ENCODE results near the gene SASH3.

The SASH3 gene

DNA sequence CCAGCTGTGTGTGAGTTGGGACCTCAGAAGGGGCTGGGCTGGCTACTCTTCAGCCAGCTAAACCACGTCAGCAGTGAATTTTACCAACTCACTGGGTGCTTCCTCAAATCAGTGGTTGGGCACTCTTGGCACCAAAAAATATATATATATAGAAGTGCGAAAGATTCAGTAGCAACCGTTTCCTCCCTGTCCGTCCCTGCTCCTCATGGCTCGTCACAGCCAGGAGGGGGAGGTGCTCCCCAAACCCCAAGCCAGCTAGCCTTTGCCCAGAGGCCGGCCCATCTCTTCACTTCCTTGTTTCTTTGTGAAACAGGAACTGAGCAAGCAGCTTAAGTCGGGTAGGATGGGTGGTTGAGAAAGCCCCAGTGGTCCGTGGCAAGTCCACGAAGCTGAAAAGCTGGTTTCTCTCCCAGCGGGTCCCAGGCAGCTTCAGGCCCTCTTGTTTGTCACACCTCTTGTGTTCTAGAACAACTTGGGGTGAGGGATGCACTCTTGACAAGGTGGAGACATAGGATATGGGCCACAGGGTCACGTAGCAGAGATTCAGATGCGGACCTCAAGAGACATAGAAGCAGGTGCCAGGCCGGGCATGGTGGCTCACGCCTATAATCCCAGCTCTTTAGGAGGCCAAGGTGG lies 6.8 kb upstream of the SASH3 start:
- no peak for ATAC-seq
- no peak for TF ChIP-seq ZNF70 (CRISPR knock-in tag; IDR thresholded peaks at IDR 0.05)
- no peak for TF ChIP-seq PPARA (CRISPR knock-in tag; IDR thresholded peaks at IDR 0.05; ENCODE audit: borderline replicate concordance)
- no peak for TF ChIP-seq TOX (CRISPR knock-in tag; IDR thresholded peaks at IDR 0.05; ENCODE audit: borderline replicate concordance)
- no peak for TF ChIP-seq SNAI2 (CRISPR knock-in tag; IDR thresholded peaks at IDR 0.05)
- no peak for TF ChIP-seq ISL1 (CRISPR knock-in tag; IDR thresholded peaks at IDR 0.05)

DNA sequence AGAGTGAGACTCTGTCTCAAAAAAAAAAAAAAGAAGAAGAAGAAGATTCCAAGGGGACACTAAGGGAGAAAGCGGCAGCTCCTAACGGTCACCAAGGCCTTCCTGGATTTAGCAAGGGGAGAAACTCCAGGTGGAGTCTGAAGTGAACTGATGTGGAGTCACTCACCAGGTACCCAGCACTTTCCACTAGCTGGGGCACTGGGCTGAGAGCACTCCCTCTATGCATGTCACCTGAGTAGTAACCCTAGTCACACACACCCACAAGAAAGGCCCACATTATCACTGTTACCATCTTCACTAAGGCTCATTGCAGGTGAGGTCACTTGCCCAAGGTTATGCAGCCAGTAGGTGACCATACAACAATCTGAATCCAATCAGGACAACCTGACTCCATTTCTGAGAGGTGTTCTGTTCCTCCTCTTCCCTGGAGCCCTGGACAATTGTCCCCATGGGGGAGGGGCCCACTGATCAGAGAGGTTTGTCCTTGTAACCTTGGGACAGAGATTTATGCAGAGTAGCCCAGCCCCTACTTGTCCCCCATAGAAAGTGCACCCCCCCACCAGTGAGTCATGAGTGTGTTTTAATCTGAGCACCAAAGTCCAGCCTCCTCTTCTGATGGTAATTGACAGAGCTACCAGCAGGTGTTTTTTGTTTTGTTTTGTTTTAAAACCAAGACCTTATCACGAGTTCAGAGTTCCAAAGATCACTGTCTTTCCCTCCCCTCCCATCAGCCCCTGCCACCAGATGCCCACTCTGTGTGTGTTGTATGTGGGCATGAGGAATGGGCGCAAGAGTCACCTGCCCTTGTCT lies 5.9 kb upstream of the SASH3 start:
- TF ChIP-seq ESRRG (CRISPR knock-in tag; IDR thresholded peaks at IDR 0.05) = no peak
- no peak for TF ChIP-seq BACH2 (CRISPR knock-in tag; IDR thresholded peaks at IDR 0.05; ENCODE audit: borderline replicate concordance)
- no peak for TF ChIP-seq CSDC2 (CRISPR knock-in tag; IDR thresholded peaks at IDR 0.05)
- no peak for TF ChIP-seq RARB (CRISPR knock-in tag; IDR thresholded peaks at IDR 0.05)
- TF ChIP-seq ZFP3 (CRISPR knock-in tag; IDR thresholded peaks at IDR 0.05) = no peak
- ATAC-seq = no peak

DNA sequence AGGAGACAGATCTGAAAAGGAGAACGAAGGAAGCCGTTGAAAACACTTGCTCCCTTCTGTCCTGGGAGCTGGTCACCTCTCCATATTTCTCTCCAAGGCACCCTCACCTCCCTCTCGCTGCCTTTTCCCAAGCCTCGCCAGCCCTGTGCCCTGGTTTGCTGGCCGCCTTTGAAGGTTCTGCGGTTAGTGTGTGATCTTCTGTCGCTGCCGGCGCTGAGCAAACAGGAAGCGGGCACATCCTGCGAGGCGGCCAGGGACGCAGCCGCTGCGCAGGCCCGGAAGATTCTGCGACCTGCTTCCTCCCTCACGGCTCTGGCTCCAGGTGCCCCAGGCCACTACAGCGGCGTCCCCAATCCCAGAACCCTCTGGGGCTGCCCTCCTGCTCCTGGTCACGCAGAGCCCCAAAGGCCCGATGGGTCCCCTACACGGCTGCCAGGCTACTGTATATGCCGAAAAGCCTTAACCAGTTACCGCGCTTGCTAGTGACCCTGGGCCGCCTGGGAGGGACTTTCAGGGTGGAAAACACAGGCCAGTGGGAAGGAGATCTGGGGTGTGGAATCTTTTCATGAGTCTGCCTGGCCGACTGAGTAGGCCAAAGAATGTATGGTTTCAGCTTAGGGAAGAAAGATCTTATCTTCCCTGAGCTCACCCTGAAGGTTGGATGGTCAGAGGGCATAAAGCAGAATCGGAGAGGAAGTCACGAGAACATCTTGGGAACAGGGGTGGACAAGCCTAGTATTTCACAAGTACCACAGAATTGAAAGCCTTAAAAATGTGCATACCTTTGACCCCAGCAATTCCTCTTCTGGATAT lies 2.3 kb upstream of the SASH3 start:
- TF ChIP-seq PPARA (CRISPR knock-in tag; IDR thresholded peaks at IDR 0.05; ENCODE audit: borderline replicate concordance) = no peak
- TF ChIP-seq TCF4 (CRISPR knock-in tag; IDR thresholded peaks at IDR 0.05; ENCODE audit: borderline replicate concordance) = no peak
- no peak for TF ChIP-seq ZNF8 (CRISPR knock-in tag; IDR thresholded peaks at IDR 0.05)
- TF ChIP-seq, protein P1, sequence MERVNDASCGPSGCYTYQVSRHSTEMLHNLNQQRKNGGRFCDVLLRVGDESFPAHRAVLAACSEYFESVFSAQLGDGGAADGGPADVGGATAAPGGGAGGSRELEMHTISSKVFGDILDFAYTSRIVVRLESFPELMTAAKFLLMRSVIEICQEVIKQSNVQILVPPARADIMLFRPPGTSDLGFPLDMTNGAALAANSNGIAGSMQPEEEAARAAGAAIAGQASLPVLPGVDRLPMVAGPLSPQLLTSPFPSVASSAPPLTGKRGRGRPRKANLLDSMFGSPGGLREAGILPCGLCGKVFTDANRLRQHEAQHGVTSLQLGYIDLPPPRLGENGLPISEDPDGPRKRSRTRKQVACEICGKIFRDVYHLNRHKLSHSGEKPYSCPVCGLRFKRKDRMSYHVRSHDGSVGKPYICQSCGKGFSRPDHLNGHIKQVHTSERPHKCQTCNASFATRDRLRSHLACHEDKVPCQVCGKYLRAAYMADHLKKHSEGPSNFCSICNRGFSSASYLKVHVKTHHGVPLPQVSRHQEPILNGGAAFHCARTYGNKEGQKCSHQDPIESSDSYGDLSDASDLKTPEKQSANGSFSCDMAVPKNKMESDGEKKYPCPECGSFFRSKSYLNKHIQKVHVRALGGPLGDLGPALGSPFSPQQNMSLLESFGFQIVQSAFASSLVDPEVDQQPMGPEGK (CRISPR knock-in tag; IDR thresholded peaks at IDR 0.05; ENCODE audit: borderline replicate concordance) = no peak
- no peak for TF ChIP-seq GLIS3 (CRISPR knock-in tag; IDR thresholded peaks at IDR 0.05)
- TF ChIP-seq ZC3H10 (CRISPR knock-in tag; IDR thresholded peaks at IDR 0.05) = no peak
- no peak for TF ChIP-seq ZFP30 (CRISPR knock-in tag; IDR thresholded peaks at IDR 0.05)
- no peak for TF ChIP-seq CSDC2 (CRISPR knock-in tag; IDR thresholded peaks at IDR 0.05)
- ATAC-seq = no peak

DNA sequence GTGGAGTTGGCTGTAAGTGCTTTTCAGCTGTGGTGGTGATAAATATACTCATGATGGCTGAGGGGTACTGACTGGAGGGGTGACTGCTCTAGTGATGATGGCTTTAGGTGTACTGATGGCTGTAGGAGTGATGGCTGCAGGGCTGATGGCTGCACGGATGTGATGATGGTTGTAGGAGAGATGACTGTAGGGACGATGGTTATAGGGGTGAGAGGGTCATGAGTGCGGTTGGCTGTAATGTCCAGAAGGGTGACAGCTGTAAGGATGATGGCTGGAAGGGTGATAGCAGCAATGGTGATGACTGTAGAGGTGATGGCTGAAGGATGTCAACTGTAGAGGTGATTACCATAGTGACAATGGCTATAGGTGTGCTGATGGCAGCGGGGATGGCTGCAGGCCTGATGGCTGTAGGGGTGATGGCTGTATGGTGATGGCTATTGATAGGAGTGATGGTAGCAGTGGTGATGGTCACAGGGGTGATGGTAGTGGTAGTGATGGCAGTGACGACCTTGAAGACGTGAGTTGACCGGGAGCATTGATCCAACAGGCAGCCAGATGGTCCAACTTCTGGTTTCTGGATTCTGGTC lies 570 bp upstream of the SASH3 start:
- ATAC-seq = no peak
- TF ChIP-seq SNAI2 (CRISPR knock-in tag; IDR thresholded peaks at IDR 0.05) = no peak
- TF ChIP-seq CSDC2 (CRISPR knock-in tag; IDR thresholded peaks at IDR 0.05) = no peak
- no peak for TF ChIP-seq BACH2 (CRISPR knock-in tag; IDR thresholded peaks at IDR 0.05; ENCODE audit: borderline replicate concordance)

DNA sequence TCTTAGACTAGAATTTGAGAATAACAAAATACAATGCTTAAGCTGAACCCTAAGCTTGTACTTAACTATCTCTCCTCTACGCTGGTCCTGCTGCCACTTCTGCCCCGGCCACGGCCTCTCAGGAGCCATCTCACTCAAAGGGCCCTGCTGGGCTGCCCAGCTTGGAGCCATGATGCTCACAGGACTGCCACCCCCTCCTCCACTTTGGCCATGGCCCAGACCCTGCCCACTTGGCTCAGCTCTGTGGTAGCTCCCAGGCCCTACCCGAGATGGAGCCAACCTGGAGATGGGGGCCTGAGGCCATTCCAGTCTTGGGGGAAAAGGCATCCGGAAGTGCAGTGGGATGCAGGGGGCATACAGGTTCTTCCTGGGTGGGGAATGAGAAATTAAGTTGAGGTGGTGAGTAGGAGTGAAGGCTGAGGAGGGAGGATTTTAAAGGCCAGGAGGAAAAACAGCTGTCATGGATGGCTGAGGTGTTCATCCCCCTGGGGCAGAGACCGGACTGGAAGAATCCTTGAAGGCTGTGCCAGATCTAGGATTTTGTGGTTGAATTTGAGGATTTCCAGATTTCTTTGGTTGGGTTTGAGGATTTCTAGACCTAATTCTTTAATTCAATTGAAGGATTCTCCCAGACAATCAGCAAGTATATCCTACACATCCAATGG lies 824 bp downstream of the SASH3 start:
- no peak for ATAC-seq
- TF ChIP-seq, protein P2, sequence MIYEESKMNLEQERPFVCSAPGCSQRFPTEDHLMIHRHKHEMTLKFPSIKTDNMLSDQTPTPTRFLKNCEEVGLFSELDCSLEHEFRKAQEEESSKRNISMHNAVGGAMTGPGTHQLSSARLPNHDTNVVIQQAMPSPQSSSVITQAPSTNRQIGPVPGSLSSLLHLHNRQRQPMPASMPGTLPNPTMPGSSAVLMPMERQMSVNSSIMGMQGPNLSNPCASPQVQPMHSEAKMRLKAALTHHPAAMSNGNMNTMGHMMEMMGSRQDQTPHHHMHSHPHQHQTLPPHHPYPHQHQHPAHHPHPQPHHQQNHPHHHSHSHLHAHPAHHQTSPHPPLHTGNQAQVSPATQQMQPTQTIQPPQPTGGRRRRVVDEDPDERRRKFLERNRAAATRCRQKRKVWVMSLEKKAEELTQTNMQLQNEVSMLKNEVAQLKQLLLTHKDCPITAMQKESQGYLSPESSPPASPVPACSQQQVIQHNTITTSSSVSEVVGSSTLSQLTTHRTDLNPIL (CRISPR knock-in tag; IDR thresholded peaks at IDR 0.05; ENCODE audit: low read depth) = no peak
- TF ChIP-seq BACH2 (CRISPR knock-in tag; IDR thresholded peaks at IDR 0.05; ENCODE audit: borderline replicate concordance) (no peak), CSDC2 (CRISPR knock-in tag; IDR thresholded peaks at IDR 0.05) (no peak), ZFP30 (CRISPR knock-in tag; IDR thresholded peaks at IDR 0.05) (no peak), TCF4 (CRISPR knock-in tag; IDR thresholded peaks at IDR 0.05; ENCODE audit: borderline replicate concordance) (no peak)
- TF ChIP-seq, protein P3, sequence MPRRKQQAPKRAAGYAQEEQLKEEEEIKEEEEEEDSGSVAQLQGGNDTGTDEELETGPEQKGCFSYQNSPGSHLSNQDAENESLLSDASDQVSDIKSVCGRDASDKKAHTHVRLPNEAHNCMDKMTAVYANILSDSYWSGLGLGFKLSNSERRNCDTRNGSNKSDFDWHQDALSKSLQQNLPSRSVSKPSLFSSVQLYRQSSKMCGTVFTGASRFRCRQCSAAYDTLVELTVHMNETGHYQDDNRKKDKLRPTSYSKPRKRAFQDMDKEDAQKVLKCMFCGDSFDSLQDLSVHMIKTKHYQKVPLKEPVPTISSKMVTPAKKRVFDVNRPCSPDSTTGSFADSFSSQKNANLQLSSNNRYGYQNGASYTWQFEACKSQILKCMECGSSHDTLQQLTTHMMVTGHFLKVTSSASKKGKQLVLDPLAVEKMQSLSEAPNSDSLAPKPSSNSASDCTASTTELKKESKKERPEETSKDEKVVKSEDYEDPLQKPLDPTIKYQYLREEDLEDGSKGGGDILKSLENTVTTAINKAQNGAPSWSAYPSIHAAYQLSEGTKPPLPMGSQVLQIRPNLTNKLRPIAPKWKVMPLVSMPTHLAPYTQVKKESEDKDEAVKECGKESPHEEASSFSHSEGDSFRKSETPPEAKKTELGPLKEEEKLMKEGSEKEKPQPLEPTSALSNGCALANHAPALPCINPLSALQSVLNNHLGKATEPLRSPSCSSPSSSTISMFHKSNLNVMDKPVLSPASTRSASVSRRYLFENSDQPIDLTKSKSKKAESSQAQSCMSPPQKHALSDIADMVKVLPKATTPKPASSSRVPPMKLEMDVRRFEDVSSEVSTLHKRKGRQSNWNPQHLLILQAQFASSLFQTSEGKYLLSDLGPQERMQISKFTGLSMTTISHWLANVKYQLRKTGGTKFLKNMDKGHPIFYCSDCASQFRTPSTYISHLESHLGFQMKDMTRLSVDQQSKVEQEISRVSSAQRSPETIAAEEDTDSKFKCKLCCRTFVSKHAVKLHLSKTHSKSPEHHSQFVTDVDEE (CRISPR knock-in tag; IDR thresholded peaks at IDR 0.05) = no peak
